ENCODE data around the gene FAM50A.

Gene FAM50A

DNA sequence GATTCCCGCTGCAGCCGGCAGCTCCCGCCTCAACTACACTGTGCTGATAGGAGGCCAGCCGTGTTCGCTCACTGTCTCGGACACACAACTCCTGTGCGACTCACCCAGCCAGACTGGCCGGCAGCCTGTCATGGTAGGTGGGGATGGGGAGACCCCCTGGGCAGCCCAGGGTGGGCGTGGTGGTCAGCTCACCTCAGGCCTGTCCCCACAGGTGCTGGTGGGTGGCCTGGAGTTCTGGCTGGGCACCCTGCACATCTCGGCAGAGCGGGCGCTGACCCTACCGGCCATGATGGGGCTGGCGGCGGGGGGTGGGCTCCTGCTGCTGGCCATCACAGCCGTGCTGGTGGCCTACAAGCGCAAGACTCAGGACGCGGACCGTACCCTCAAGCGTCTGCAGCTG is 23.6 kb downstream of the FAM50A start:
- TF ChIP-seq, protein P1, sequence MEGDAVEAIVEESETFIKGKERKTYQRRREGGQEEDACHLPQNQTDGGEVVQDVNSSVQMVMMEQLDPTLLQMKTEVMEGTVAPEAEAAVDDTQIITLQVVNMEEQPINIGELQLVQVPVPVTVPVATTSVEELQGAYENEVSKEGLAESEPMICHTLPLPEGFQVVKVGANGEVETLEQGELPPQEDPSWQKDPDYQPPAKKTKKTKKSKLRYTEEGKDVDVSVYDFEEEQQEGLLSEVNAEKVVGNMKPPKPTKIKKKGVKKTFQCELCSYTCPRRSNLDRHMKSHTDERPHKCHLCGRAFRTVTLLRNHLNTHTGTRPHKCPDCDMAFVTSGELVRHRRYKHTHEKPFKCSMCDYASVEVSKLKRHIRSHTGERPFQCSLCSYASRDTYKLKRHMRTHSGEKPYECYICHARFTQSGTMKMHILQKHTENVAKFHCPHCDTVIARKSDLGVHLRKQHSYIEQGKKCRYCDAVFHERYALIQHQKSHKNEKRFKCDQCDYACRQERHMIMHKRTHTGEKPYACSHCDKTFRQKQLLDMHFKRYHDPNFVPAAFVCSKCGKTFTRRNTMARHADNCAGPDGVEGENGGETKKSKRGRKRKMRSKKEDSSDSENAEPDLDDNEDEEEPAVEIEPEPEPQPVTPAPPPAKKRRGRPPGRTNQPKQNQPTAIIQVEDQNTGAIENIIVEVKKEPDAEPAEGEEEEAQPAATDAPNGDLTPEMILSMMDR (conservative IDR thresholded peaks at IDR 0.05; ENCODE audit: low read depth, low read length): no peak
- DNase-seq (ENCODE audit: low read depth): no peak
- H3K4me3 ChIP-seq (ENCODE audit: low read depth, low read length): no peak overlapping the region

DNA sequence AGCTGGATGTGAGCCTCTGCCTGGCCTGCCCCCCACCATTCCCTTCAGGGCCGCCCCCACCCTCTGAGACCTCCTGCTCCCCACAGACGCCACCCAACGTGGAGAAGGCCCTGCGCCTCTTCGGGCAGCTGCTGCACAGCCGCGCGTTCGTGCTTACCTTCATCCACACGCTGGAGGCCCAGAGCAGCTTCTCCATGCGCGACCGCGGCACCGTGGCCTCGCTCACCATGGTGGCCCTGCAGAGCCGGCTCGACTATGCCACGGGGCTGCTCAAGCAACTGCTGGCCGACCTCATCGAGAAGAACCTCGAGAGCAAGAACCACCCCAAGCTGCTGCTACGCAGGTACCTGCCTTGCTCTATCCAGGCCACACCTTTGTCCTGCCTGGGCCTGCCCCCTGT is 24.3 kb downstream of the FAM50A start:
- TF ChIP-seq, protein P1 (conservative IDR thresholded peaks at IDR 0.05; ENCODE audit: low read depth, low read length): no peak
- no peak overlapping the region for H3K4me3 ChIP-seq (ENCODE audit: low read depth, low read length)
- DNase-seq (ENCODE audit: low read depth): no peak

DNA sequence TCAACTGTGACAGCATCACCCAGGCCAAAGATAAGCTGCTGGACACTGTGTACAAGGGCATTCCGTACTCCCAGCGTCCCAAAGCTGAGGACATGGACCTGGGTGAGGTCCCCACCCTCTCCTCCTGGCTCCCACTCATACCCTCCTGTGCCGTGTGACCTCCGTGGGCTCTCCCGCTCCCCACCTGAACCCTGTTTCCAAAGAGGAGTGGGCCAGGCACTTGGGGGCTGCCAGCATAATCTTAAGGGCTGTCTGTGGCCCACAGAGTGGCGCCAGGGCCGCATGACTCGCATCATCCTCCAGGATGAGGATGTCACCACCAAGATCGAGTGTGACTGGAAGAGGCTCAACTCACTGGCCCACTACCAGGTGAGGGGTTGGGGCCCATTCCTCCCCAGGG is 25.2 kb downstream of the FAM50A start:
- no peak overlapping the region for H3K4me3 ChIP-seq (ENCODE audit: low read depth, low read length)
- DNase-seq (ENCODE audit: low read depth): no peak
- TF ChIP-seq, protein P1 (conservative IDR thresholded peaks at IDR 0.05; ENCODE audit: low read depth, low read length): no peak

DNA sequence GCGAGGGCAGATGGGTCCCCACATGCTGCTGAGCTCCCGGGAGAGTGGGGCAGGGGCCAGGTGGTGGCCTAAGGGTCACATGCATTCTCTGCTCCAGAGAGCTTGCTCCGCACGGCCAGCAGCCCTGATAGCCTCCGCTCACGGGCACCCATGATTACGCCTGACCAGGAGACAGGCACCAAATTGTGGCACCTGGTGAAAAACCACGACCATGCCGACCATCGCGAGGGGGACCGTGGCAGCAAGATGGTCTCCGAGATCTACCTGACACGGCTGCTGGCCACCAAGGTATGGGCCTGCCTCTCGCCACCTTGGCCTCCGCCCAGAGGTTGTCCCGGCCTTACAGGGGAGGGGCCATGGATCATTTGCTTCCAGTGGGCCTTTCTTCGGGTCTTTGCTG is 25.9 kb downstream of the FAM50A start:
- DNase-seq (ENCODE audit: low read depth): no peak
- H3K4me3 ChIP-seq (ENCODE audit: low read depth, low read length): no peak overlapping the region
- TF ChIP-seq, protein P1 (conservative IDR thresholded peaks at IDR 0.05; ENCODE audit: low read depth, low read length): no peak

DNA sequence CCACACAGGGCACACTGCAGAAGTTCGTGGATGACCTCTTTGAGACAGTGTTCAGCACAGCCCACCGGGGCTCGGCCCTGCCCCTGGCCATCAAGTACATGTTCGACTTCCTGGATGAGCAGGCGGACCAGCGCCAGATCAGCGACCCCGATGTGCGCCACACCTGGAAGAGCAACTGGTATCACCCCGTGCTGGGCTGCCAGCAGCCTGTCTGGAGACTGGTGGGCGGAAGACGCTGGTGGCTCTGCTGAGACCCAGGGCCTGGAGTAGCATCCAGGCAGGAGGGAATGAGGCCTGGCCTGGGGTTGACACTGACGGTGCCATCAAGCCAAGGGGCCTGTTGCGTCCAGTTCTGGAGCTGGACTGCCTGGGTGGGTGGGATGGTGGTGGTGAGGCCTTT is 26.5 kb downstream of the FAM50A start:
- no peak for DNase-seq (ENCODE audit: low read depth)
- TF ChIP-seq, protein P1 (conservative IDR thresholded peaks at IDR 0.05; ENCODE audit: low read depth, low read length): no peak
- H3K4me3 ChIP-seq (ENCODE audit: low read depth, low read length): no peak overlapping the region

DNA sequence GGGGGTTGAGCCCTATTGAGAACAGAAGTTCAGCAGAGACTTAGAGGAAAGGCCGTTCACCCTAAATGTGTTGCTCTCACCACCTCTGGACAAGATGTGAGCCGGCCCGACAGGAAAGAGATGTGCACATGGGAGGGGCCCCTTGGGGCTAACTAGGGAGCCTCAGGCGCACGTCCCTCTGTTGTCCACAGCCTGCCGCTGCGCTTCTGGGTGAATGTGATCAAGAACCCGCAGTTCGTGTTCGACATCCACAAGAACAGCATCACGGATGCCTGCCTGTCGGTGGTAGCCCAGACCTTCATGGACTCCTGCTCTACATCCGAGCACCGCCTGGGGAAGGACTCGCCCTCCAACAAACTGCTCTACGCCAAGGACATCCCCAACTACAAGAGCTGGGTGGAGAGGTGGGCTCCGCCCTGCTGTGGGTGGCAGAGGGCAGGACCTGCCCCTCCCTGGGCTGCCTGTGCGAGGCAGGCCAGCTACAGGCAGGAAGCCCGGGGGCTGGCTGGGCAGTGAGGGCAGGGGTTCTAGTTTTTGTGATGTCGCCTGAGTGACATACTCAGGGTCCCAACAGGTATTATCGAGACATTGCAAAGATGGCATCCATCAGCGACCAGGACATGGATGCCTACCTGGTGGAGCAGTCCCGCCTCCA is 27.1 kb downstream of the FAM50A start:
- no peak for DNase-seq (ENCODE audit: low read depth)
- TF ChIP-seq, protein P1 (conservative IDR thresholded peaks at IDR 0.05; ENCODE audit: low read depth, low read length): no peak
- H3K4me3 ChIP-seq (ENCODE audit: low read depth, low read length): no peak overlapping the region
